COR-L47 (cell line): ENCODE measurements around the gene TRMT61B.

Experiments used
- DNase-seq: peaks from one replicate; lab custom pipeline; 2025; lab: John Stamatoyannopoulos, UW

The TRMT61B gene

DNA sequence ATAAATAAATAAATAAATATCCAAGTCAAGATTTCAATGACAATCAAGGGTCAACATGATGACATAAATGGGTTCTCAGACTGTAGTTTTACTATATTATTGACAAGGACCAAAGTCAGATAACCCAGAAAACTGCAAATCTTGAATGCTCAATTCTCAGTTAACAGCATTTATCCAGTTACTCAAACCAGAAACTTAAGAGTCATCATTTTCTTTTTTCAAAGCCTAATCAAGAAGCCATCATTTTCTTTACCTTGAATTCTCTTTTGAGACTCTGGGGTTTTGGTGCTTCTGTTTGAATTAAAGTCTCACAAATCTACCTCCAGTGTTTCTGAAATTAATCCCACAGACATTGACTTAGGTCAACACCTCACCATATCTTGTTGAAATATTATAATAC, 14.1 kb downstream of the TRMT61B start:
- DNase-seq: no peak

DNA sequence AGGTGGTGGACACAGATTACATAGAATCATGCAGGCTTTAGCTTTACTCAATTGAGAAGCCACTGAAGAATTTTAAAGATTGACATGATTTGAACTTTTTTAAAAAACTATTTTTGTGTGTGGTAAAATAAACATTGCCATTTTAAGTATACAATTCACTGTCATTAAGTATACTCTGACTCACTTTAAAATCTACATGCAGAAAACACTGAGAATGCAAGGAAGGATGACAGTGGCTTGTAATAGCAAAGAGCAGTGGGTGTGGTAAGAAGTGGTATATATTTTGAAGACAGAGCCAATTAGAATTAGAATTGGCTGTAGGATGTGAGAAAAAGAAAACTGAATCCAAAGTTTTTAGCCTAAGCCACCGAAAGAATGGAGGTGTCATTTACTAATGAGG, 14.9 kb downstream of the TRMT61B start:
- no peak for DNase-seq

DNA sequence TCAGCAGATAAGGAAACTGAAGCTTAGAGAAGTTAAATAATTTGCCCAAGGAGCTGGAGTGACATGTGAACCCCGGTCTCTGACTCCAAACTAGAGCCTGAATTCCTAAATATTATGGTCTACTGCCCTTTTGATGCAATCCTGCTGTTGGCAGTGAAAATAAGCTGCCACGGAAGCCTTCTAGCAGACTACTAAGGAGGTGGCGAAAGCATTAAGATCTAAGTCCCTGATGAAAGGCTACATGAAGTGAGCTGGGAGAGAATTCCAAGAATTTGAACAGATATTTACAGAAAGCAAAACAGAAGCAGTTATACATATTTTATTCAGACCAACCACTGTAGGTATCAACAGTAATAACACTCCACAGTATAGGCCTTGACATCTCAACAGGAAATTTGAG, 28.1 kb downstream of the TRMT61B start:
- no peak for DNase-seq

DNA sequence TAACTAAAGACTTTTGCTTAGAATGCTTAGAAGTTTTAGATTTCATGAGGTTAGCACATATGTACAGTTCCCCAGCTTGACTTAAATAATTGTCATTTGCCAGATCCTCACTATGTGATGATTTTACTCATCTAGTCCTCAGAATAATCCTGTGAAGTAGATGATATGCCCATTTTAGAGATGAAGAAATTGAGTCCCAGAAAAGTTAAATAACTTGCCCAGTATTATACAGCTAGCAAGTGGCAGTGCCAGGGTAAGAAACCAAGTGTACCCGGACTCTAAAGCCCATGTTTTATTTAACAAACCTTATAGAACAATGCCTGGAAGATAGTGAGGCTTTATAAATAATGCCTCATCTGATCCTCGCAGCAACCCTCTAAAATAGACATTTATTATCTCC, 31.1 kb downstream of the TRMT61B start:
- DNase-seq: no peak

DNA sequence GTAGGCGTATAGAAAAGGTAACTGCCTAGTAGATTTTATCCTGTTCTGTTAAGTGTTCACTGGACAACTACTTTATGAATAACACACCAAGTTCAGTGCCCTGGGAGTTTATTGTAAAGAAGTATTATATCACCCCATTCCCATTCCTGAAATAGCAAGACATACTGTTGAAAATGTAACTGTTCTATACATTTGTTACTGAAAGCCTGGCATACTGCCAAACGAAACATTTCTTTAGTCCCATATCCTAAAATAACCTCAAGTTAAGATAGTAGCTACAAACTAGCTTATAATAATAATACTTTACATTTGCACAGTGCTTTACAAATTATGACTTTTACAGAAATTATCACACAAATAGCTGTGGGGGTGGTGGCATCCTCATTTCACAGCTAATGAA, 34.3 kb downstream of the TRMT61B start:
- no peak for DNase-seq

DNA sequence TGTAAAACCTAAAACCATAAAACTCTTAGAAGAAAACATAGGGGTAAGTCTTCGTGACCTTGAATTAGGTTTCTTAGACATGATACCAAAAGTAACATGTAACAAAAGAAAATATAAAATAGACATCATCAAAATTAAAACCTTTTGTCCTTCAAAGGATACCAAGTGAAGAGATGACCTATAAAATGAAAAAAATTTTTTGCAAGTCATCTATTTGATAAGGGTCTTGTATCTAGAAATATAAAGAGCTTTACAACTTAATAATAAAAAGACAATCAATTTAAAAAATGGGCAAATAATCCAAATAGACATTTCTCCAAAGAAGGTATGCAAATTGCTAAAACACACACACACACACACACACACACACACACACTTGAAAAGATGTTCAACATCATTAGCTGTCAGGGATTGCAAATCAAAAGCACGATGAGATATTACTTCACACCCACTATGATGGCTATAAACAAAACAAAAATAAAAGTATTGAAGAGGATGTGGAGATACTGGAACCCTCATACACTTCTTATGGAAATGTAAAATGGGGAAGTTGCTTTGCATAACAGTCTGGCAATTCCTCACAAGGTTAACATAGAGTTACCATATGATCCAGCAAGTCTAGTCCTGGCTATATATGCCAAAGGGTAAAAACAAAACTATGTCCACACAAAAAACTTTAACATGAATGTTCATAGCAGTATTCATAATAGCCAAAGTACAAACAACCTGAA, 36.2 kb downstream of the TRMT61B start:
- DNase-seq: no peak

DNA sequence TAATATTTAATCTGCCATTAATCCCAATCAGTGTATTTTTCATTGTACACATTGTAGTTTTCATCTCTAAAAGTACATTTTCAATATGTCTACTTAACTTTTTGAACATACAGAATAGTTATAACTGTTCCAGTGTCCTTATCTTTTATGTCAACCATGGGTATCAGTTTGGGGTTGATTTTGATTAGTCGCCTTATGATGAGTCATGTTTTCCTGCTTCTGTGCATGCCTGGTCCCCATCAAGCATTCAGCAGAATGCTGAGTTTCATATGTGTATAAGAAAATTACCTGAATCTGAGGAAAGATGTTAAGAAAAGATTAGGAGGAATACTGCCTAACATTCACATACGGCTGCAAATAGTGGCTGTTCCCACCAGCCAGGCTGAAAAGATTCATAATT, 41.7 kb downstream of the TRMT61B start:
- no peak for DNase-seq

DNA sequence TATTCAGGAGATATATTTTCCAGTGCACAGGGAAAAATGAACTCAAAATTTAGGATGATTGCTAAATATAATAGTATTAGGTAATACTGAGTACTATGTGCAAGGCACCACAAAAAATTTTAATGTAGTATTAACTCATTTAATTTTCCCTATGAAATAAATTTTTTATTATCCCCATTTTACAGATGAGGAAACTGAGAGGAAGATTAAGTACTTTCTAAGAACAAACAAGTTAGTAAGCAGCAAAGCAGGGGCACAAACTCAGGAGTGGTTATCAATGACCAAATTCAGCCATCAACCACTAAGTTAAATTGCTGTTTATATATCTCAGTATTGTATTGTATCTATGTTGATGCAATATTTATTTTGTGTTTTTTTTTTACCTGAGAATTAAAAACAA, 45.2 kb downstream of the TRMT61B start:
- no peak for DNase-seq

DNA sequence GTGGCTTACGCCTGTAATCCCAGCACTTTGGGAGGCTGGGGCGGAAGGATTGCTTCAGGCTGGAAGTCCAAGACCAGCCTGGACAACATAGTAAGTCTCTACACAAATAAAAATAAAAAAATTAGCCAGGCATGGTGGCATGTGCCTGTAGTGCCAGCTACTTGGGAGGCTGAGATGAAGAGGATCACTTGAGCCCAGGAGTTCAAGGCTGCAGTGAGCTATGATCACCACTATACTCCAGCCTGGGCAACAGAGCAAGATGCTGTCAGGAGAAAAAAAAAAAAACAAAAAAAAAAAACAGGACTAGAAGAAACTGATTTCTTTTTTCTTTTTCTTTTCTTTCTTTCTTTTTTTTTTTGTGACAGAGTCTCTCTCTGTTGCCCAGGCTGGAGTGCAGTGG, 45.9 kb downstream of the TRMT61B start:
- DNase-seq: no peak

DNA sequence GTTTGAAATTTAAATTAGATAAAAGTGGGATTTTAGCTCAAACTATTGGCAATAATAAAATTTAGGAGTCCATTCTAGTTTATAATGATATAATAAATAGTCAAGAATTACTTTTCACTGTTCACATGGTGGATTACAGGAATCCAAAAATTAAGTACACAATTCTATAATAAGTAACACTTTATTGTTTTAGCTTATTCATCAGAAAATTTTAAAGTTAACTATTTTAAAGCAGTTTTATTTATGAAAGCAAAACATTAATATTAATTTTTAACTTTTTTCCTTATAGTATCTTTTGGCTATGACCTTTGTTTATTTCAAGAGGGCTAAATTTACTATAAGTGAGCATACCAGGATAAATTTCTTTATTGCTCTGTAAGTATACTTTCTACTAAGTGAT, 48.1 kb downstream of the TRMT61B start:
- no peak for DNase-seq

DNA sequence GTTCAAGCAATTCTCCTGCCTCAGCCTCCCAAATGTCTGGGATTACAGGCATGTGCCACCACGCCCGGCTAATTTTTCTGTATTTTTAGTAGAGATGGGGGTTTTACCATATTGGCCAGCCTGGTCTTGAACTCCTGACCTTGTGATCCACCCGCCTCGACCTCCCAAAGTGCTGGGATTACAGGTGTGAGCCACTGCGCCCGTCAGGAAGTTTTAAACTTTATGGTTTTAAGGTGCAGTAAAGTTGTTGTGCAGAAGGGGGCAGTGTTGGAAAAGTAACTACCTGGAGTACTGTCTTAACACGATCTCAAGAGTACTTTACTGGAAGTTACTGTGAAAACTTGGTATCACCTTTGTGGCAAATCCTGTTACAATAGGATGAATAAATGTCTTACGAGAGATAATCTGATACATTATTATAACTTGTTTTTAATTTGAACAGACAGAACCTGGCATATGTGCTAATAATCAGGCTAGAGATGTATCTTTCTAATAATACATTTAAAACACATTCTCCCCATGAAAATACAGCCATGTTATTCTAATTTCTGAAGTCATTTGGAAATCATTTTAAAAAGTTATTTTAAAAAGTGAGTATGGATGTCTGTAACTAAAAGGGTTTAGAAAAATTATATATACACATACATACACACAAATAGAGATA, 48.7 kb downstream of the TRMT61B start:
- no peak for DNase-seq

DNA sequence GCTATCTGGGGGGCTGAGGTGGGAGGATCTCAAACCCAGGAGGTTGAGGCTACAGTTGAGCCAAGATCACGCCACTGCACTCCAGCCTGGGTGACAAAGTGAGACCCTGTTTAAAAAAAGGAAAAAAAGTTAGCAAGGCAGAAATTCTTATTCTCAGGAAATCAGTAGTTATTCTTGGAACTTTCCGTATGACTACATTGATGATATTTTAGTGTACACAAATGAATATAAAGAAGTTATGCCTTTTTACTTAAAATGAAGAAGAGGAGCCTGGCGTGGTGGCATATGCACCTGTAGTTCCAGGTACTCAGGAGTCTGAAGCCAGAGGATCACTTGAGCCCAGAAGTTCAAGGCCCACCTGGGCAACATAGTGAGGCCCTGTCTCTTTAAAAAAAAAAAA, 52.1 kb downstream of the TRMT61B start:
- no peak for DNase-seq

DNA sequence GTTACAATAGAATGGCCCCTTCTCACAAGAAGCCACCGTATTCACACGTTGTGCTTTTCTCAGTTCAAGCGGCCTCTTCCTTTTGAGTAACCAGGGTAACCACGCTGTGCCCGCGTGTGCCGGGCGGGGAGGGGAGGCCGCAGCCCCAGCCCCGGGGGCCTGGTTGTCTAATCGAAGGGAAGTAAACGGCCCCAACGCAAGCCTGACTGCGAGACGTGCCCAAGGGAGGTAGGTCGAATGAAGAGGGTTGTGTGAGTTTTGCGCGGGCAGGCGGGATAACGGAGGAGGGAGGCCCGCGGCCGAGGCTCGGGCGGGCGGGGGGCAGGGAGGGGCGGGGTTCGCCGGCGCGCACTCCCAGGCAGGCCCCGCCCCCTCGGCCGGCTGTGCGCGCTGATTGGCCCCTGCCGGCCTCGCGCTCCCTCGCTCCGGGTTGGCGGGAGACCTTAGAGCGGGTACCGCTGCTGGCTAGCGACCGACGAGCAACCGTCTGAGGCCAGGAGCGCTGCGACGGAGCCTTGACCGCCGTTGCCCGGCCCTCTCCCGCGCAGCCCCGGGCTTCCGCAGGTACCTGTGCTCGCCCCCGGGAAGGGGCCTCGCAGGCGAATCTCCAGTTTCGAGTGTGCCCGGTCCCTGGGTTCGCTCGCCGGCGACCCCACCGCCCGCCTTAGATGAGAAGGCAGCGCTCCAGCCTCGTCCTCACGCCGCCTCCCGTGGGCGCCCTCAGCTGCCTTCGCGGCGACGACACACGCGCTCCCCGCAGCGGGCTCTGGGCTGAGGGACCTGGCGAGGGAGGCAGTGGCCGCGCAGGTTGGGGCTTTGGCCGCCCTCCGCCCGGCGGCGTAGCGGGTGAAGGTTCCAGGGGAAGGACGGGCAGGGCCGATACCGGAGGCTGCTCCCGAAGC, 59.5 kb downstream of the TRMT61B start, which contains the start of gene SPDYA:
TSS of gene SPDYA (plus strand) at position 451 of the 902 bp plus-strand sequence. CDS start 5,181 bp downstream, outside the sequence.
- DNase-seq: no peak

DNA sequence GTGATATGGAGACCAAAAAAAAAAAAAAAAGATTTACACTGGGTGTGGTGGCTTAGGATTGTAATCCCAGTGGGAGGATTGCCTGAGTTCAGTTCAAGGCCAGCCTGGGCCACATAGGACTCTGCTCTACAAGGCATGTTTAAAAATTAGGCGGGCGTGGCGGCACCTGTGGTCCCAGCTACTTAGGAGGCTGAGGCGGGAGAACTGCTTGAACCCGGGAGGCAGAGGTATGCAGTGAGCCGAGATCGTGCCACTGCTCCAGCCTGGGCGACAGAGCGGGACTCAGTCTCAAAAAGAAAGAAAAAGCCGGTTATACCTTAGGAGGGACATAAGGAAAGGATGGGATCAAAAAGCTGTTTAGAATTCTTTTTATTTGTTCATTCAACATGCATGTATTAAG, 60.2 kb downstream of the TRMT61B start:
- DNase-seq: no peak

DNA sequence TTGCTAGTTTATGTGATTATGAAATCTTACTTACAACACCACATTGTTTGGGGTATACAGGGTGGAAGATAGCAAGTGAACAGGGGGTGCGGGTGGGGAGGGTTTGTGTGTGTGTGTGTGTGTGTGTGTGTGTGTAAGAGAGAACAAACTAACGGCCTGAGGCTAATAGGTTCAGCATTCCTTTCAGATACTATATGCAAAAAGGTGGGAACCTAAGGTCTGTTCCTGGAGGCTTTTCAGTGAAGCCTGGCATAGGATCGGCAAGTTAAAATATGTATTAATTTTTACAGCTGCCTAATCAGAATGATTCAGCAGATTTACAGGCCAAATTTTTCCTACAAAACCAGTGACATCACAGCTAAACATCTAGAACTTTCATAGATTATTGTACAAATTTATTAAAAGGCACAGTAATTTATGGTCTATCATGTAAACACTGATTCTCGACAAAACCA, 67.1 kb downstream of the TRMT61B start:
- DNase-seq: no peak

DNA sequence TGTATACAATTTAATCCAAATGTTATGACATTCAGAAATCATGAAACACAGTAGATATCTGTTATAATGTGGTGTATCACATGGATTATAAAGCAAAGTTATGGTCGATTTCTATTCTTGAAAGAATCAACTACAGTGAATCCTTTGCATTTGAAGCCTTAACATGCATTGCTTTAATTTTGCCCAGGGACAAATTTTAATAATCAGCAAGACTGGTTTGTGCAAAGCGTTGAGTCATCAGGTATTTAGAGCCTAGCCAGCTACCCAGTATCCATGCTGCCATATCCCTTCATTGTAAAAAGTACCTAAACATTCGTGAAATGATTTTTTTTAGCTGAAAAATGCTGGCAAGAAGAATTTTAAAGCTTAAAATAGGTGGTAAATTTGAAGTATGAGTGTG, 68.4 kb downstream of the TRMT61B start:
- no peak for DNase-seq
